ENCODE results near the gene FAF1.
"Not testable (repeated sequence)": the region's sequence is repeated elsewhere in the genome, so short reads cannot be mapped to it uniquely, and the experiment has no call there.

Gene FAF1

DNA sequence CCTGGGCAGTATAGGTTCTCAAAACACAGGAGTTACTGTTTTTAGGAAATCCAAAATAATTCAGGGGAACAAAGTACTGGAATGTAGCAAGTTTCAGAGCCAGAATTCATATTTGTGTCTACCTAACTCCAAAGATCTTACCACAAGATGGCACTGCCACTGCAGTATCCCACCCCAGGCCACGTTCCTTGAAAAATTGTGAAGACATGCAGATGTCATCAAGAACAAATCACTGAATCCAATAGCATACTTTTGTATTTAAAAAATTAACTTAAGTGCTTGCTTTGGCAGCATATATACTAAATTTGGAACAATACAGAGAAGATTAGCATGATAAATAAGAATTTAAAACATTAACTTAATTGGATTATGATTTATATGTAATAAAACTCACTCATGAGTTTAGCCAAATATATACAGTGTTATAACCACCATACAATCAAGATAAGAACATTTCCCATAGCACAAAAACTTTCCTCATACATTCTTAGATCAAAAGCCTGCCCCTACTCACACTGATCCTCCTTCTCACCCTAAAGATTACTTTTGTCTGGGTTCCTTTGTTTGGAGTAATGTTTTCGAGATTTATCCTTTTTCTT lies 209.9 kb downstream of the FAF1 start:
- no peak for DNase-seq

DNA sequence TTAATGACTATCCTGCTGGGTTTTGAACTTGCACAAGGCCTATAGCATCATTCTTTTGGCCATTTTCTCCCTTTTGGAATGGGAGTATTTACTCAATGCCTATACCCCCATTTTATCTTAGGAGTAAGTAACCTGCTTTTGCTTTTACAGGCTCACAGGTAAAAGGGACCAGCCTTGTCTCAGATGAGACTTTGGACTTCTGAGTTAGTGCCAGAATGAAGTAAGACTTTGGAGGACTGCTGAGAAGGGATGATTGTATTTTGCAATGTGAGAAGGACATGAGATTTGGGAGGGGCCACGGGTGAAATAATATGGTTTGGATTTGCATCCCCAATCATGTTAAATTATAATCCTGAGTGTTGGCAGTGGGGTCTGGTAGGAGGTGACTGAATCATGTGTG lies 212.7 kb downstream of the FAF1 start:
- DNase-seq, result no peak

DNA sequence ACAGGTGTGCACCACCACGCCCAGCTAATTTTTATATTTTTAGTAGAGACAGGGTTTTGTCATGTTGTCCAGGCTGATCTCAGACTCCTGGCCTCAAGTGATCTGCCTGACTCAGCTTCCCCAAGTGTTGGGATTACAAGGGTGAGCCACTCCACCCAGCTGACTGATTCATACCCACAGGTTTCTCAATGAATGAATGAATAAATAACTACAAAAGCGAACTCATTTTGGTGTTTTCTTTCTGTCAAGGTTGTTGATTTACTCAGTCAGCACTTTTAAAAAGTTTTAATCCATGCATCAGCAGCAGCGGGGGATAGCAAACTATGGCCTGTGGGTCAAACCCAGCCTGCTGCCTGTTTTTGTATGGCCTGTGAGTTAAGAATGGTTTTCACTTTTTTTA lies 217.5 kb downstream of the FAF1 start:
- DNase-seq, result no peak

DNA sequence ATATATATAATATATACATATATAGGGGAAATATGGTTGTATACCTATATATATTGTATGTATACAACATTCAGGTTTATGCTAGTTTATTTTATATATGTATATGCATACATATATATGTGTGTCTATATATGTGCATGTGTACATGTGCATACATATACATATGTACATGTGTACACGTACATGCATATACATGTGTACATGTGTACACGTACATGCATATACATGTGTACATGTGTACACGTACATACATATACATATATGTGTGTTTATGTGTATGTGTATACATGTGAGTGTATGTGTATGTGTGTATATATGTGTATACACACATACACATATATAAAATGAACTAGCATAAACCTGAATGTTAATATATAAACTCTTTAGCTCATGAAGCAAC lies 220.9 kb downstream of the FAF1 start:
- DNase-seq, result no peak

DNA sequence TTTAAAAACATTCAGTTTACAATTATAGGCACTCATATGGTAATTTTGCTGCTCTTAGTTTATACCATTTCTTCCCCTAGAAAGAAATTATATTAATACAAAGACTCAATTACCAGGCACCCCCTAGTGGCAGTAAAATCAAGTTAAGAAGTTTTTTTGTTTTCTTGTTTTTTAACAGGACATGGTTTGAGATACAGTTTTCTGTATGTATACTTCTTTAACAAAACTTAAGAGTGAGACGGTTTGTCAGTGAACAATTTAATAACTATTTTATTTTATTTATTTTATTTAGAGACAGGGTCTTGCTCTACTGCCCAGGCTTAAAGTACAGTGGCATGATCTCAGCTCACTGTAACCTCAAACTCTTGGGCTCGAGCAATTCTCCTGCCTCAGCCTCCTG lies 224.6 kb downstream of the FAF1 start:
- no peak for DNase-seq

DNA sequence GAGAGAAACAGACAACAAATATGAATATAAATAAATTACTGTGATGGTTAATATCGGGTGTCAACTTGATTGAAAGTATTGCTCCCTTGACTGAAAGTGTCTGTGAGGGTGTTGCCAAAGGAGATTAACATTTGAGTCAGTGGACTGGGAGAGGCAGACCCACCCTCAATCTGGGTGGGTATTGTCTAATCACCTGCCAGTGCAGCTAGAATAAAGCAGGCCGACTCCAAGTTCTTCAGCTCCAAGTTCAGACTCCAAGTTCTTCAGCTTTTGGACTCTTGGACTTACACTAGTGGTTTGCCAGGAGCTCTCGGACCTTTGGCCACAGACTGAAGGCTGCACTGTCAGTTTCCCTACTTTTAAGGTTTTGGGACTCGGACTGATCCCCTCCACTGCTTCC lies 232.5 kb downstream of the FAF1 start:
- not testable (repeated sequence) for DNase-seq

DNA sequence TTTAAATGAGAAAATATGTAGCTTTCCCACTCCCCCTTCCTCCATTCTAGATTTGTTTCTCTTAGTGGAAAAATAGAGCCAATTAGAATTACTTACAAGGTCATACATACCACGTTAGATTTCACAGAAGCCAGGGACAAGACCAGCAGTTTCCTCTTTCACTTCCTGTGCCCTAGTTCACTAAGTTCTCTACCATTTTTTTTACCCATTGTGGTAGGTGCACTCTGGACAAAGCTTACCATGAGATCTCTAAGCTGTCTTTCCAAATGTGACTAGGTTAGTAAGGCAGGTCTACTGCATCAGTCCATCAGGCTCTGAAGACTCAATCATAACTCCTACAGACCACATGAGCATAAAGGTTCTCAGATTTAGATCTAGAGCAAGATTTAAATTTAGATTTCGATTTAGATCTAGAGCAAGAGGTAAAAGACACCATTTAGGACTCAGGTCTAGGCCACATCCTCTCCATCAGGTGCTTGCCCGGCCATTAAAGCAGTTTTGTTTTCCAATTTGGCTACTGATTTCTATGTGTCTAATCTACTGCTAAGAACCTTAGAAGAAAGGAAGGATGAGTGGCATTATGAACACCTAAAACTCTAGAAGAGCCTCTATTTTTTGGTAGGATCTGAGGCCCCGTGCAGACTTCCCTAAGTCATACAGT lies 235.3 kb downstream of the FAF1 start:
- peak in 1 of 5 donors; percentile 50 for DNase-seq

DNA sequence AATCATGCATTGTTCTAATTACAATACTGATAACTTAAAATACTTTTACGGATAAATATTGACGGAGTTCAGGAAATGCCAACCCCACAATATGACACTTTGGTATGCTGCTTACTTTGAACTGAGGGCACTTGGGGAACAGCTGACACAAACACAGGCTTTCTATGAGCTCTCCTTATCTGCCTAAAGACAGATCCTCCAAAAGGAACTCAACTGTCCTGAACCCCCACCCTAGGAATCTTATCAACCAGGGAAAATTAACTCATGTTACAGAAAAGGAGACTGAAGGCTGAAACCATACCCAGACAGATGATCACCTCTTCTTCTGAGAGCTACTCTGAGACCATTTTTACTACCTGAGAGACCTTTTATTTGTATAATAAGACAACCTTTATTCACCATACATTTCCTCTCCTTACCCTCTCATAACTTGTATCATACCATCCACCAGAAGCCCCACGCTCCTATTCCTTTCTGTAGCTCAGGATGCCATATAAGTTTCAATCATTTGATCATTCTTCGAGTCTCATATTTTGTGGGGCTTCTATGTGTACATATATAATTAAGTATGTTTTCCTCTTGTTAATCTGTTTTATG lies 239.5 kb downstream of the FAF1 start:
- DNase-seq, result no peak

DNA sequence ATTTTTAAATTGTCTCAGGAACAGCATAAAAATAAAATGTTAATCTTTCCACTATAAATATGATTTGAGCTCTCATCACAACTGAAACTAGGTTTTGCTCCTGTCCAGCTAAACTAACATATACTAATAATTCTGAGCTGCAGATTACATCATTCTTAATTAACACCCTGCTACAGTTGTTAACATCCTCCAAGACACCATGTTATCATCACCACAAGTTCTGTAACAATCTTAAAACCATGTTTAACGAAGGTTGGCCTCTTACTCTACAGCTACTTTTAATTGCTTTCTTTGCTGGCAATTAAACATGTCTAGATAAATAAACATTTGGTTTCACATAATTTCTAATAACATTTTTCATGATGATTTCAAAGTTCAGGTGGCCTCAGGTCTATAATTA lies 240.9 kb downstream of the FAF1 start:
- no peak for DNase-seq

DNA sequence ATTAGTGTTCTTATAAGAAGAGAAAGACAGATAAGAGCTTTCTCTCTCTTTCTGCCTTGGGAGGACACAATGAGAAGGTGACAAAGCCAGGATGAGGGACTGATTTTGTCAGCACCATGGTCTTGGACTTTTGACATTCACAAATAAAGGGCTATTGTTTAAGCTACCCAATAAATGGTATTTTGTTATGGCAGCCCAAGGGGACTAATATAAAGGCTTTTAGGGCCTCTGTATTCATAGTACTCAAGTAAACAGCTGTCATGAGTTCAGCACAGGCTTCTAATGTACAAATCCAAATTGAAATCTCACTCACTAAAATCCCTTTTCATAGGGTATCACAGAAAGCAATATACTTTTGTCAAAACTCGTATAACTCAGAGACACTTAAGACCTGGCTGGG lies 242.7 kb downstream of the FAF1 start:
- no peak for DNase-seq

DNA sequence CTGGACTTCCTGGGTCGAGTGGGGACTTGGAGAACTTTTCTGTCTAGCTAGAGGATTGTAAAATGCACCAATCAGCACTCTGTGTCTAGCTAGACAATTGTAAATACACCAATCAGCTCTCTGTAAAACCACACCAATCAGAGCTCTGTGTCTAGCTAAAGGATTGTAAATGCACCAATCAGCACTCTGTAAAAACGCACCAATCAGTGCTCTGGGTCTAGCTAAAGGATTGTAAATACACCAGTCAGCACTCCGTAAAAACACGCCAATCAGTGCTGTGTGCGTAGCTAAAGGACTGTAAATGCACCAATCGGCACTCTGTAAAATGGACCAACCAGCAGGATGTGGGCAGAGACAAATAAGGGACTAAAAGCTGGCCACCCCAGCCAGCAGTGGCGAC lies 243.6 kb downstream of the FAF1 start:
- not testable (repeated sequence) for DNase-seq

DNA sequence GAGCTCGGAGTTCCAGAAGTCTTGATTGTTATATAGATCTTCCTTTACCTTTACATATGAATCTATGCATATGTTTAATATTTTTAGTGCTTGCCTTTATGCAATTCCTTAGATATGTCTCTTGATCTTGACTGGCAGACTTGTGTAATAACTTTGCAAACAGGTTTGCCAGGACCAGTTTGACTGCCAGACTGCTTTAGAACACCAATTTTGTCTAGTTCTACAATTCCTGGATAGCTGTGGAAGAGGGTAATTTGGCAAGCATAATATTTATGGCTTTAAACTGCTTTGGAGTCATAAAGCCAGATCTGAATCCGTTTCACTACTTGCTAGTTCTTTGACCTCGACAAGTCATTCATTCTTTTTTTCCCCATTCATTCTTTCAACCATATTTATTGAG lies 250.0 kb downstream of the FAF1 start:
- DNase-seq, result no peak

DNA sequence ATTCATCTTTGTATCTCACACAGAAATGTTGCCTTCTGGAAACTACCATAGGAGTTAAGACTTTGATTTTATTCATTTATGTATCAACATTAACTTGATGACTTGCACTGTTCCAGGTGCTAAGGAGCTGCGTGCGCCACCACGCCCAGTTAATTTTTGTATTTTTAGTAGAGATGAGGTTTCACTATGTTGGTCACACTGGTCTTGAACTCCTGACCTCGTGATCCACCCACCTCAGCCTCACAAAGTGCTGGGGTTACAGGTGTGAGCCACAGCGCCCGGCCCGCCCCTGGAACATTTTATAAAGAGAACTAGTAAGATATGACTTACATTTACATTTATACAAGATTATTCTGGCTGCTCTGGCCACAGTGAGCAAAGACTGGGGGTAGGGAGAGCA lies 252.2 kb downstream of the FAF1 start:
- no peak for DNase-seq

DNA sequence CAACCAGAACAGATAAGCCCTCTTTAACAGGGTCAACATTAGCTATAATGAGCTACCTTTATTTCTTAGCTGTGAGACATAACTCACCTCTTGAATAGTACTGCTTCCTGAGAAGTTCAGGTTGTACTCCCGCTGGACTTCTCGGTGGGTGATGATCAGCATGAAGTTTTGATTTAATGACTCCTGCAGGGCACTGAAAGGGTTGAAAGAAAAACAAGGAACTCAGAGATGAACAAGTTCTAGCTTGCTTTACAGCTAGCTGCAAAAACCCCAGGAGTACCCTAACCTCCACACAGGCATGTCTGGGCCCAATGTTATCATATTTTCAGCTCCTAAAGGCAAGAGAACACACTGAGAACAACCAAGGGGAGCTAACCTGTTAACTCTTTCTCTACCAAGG lies 254.4 kb downstream of the FAF1 start:
- no peak for DNase-seq

DNA sequence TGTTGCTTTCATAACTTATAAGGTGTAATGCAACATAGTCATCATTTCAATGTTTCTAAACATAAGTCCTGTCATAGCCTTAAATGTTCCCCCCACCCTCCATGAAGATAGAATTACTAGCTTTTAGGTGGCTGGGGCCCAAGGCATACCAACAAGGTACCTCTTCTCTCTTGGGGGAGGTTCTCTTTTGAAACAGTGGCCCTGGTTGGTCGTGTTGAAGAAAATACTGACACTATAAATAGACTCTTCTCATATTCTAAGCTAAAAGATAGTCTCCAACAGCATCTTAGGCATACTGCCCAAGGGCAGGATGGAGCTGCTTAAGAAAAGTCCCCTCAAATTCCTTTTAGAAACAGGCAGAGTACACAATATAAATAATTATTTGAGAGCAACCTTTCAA lies 255.0 kb downstream of the FAF1 start:
- DNase-seq, result no peak

DNA sequence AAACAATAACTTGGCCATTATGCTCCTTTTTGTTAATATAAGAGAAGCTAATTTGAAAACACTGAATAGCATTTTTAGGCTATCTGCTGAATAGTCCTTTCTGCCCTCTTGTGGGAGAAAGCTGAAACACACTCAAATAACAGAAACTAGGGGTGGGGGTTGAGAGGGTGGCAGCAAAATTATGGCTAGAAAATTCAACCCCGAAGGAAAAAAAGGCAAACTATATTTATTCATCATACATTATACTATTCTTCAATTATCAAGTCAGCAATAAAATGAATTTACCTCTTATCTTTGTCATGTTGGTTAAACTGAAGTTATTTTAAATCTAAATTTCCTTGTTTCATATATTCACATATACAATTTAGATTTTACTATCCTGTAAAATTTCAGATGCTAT lies 255.9 kb downstream of the FAF1 start:
- peak in 1 of 5 donors; percentile 13 for DNase-seq

DNA sequence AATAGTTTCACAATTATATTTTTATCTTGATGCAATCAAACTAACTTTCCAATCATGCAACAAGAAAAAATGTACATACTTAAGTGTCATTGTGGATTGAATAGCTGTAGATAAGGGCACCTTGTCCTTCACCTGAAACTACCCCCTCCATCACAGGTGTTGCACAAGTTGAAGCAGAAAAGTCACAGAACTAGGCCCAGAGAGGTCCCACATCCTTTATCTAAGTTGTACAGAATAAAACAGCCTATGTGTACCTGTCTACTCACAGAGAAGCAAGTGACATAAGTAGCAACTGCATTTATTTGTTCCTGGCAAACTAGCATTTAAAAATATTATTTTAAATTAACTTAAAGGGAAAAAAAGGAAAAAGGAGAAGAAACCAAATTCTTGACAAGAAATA lies 256.8 kb downstream of the FAF1 start:
- DNase-seq, result no peak

DNA sequence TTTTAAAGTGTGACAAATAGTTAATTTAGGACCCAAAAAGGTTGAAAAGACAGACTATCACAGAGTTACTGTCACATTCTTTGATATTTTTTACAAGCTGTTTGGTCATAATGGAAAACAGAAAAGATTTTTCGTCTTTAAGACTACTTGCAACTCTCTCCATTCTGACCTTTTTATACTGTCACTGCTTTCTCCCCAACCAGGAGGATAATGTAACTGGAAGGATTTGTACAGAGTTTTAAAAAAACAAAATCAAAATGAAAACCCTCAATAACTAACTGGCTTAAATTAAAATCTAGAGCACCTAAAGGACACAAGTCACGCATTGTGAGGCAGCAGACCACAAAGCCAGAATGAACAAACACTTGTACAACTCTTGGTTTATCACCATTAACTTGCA lies 257.7 kb downstream of the FAF1 start:
- no peak for DNase-seq

DNA sequence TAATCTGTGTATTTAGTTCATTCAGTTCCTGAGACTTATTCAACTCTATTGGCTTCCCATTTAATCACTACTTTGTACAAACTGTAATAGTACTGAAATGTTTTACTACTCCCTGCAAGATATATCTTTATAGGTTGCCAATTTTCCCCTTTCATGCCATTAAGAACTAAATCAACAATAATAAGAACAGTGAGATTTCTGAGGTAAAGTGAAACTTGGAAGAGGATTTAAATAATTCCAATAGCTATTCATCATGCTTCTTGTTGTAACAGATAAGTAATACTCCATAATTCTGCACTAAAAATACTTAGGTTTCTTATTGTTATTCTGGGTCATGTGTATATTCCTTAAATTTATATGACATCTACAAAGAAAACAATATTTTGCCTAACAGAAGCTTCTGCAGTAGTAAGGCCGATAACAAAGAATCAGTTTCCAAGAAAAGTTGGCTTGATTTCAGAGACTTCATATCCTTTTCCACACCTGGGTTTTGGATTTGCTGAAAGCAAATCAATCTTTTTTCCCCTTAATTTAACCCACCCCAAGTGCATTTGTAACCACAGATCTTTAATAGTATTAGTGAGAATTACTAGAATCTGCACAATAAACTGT lies 258.3 kb downstream of the FAF1 start:
- no peak for DNase-seq

DNA sequence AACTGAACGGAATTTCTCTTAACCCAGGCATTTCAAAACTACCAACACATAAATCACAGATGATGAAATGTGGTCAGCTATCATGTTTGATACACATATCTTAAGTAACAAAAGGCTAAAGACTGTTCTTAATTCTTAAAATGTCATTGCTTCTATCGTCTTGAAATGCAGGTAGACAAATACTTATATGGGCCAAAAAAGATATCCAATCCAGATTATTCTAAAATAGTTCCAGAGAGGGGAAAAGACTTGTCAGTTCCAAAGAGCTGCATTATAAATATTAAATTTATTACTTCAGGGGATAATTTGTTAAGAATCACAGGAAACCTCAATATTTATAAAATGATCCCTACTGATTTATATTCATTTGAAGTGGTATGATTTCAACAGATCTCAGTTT lies 259.4 kb downstream of the FAF1 start:
- no peak for DNase-seq

DNA sequence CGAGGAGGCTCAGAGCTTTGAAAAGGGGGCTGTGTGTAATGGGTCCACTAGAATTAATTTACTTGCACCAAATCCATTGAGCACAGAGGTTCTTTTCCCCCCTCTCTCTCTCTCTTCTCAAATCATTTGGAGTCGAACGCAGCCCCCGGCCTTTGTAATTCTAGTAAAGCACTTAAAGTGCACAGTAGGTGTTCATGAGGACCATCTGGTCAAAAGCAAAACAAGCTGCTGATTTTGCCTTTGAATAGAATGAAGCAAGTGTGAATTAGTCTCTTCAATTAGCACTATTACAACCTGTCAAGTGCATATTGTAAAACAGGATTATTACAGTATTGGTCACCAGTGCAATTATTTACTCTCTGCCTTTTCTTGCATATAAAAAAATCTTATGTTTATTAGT lies 259.9 kb downstream of the FAF1 start:
- DNase-seq, result no peak

DNA sequence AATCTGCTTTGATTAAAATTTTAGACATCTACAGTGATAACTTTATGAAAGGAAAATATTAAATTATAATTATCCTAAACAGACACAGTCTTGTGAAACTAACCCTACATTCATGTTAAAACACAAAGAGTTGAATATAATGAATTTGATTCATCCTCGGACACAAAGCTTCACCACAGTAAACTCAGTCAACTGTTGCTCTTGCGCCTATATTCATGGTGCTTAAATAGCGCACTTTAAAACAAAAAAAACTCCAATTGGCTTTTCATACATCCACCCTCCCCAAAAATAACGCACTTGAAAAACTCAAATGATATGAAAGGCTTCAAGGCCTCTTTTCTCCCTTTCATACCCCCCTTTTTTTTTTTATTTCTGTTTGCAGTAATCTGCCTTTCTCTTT lies 260.3 kb downstream of the FAF1 start:
- no peak for DNase-seq

DNA sequence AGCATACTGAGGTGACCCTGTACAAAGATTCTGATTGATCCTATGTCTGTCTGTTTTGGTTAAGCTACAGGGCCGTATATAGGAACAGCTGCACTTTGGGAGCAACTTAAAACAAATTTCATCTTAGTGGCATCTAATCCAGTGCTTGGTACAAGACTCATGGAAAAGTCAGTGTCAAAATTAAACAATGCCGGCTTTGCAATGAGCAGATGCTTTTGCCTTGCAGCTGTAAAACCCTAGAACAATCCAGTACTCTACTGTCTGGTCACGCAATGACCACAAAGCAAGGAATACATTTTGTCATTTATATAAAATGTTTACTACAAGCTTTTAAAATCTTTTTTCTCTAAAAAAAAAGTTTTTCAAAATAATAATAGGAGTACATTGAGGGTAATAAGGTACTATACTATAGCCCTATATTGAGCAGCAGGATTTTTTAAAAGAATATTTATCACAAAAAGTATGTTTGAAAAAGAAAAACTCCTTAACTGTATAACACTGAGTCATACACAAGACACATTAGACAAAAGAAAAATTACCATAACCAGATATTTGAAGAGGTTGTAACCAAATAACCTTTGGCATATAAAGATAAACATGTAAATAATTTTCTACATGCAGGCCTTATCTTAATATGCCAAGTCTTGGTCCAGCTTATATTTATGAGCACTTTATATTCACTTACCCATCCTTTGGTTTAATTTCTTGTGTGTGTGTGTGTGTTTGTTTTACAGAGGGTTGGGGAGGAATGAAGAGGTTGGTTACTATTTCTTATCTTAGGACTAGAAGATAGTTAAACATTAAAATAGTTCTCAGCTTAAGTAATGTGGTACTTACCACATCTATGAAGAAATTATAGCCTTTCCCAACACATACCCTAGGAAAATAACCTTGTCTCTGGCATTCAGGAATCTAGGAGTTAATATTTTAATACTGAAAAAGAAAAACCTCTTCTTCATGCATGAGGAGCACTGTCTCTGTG lies 262.3 kb downstream of the FAF1 start:
- DNase-seq, result no peak
